ENCODE results near the gene SRSF9. TPM values are rescaled to one million over a fixed set of nuclear protein-coding genes. Genes with fewer than 3 reads are reported as not detected.
A peak's percentile ranks its signal among the peaks of the same experiment; 100 is the strongest.

The SRSF9 gene
- polyA plus RNA-seq, 3 donors: 127 to 218 (median 200) TPM

DNA sequence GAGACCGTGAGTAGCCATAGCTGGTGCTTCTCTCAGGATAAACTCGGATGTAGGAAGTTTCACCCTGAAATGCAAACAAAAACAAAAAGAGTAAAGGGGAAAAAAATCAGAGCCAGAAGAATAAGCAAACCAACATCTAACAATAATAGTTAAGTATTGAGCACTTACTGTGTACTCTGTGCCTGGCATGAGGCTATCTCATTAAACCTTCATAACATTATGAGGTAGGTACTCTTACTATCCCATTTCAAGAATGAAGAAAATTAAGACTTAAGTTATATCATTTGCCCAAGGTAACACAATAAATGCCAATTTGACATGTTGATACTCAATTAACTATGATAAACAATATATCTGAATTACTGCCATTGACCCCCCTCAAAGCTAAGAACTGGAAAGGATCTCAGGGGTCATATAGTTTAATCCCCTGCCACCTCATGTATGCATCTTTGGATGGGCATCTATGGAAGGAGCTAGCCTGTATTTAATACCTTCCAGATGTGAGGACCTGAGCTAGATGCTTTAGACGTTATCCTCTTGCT is 7.4 kb downstream of the SRSF9 start:
- no peaks in the 10 kb centered on the region for H3K27me3 ChIP-seq (ENCODE audit: control insufficient read depth in 2 of 2, insufficient read depth in 2 of 2, low read length in 2 of 2)
- no peak overlapping the region for H3K4me3 Mint-ChIP-seq
- no peak overlapping the region for H3K4me3 ChIP-seq (replicated peaks in 1 of 3; ENCODE audit: low read depth in 2 of 3, low read length in 3 of 3)
- no peaks in the 10 kb centered on the region for H3K27me3 Mint-ChIP-seq (ENCODE audit: low read depth in 3 of 3)
- no peak overlapping the region for H3K9ac ChIP-seq (ENCODE audit: insufficient read depth, low read length, poor library complexity, severe bottlenecking)
- WGBS (ENCODE audit: insufficient coverage): 90% methylated on average over 1 of the region's 3 CpGs
- peaks cover 0 to 4% of the 10 kb centered on the region in 2 donors for H3K4me1 ChIP-seq (ENCODE audit: control insufficient read depth in 1 of 2, insufficient read depth in 2 of 2, low read length in 2 of 2)
- peaks cover 61% of the 10 kb centered on the region for H3K79me2 ChIP-seq (ENCODE audit: insufficient read depth, low read length)
- peaks cover 81 to 100% of the 10 kb centered on the region in 2 donors for H3K36me3 ChIP-seq (replicated peaks in 1 of 2; ENCODE audit: control insufficient read depth in 1 of 2, insufficient read depth in 2 of 2, low read length in 2 of 2)
- no peak for DNase-seq
- no peak overlapping the region for H2AFZ ChIP-seq (ENCODE audit: insufficient read depth, low read depth, low read length, poor library complexity, severe bottlenecking)
- peak overlapping the region in 1 of 7 donors; percentile 35 for H3K27ac Mint-ChIP-seq
- intact Hi-C loops (cut with micrococcal nuclease): no loop called here
- no peak overlapping the region for H3K27ac ChIP-seq (ENCODE audit: low read depth in 1 of 2, low read length in 2 of 2)
- H3K36me3 Mint-ChIP-seq: peaks cover 71 to 98% of the 10 kb centered on the region in 2 donors
- H3K9me3 ChIP-seq (replicated peaks in 1 of 2; ENCODE audit: control insufficient read depth in 1 of 2, insufficient read depth in 1 of 2, low read length in 2 of 2): no peaks in the 10 kb centered on the region
- no peak overlapping the region for H3K4me2 ChIP-seq (replicated peaks; ENCODE audit: extremely low read depth, low read length, poor library complexity, severe bottlenecking)
- TF ChIP-seq, protein P1, sequence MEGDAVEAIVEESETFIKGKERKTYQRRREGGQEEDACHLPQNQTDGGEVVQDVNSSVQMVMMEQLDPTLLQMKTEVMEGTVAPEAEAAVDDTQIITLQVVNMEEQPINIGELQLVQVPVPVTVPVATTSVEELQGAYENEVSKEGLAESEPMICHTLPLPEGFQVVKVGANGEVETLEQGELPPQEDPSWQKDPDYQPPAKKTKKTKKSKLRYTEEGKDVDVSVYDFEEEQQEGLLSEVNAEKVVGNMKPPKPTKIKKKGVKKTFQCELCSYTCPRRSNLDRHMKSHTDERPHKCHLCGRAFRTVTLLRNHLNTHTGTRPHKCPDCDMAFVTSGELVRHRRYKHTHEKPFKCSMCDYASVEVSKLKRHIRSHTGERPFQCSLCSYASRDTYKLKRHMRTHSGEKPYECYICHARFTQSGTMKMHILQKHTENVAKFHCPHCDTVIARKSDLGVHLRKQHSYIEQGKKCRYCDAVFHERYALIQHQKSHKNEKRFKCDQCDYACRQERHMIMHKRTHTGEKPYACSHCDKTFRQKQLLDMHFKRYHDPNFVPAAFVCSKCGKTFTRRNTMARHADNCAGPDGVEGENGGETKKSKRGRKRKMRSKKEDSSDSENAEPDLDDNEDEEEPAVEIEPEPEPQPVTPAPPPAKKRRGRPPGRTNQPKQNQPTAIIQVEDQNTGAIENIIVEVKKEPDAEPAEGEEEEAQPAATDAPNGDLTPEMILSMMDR (IDR thresholded peaks at IDR 0.05): no peak
- H3K4me1 Mint-ChIP-seq: peaks cover 12% of the 10 kb centered on the region
- peaks cover 0 to 2% (median 0%) of the 10 kb centered on the region in 7 donors for H3K9me3 Mint-ChIP-seq
- H4K20me1 ChIP-seq (ENCODE audit: insufficient read depth, low read length): peaks cover 86% of the 10 kb centered on the region

DNA sequence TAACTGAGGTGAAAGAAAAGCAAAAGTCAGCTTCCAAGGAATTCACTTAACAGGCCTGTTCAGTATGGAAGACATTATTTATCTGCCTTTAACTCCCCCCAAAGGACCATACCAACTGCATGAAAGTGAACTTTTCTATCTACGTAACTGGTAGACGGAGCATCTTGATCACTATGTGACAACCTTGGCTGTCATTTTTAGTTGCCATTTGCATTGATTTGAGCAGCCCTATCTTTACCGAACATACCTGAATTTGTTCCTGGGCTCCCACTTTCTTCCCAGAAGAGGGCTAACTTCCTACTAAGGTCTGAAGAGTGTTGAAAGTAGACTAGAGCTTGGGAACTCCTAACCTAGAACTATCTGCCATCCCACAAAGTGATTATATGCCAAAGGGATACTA is 9.4 kb downstream of the SRSF9 start:
- Histone ChIP-seq H3K36me3 (replicated peaks in 1 of 2; ENCODE audit: control insufficient read depth in 1 of 2, insufficient read depth in 2 of 2, low read length in 2 of 2) (peaks cover 82 to 100% of the 10 kb centered on the region in 2 donors), H3K4me1 (ENCODE audit: control insufficient read depth in 1 of 2, insufficient read depth in 2 of 2, low read length in 2 of 2) (no peaks in the 10 kb centered on the region), H3K4me2 (replicated peaks; ENCODE audit: extremely low read depth, low read length, poor library complexity, severe bottlenecking) (no peak overlapping the region), H3K27me3 (ENCODE audit: control insufficient read depth in 2 of 2, insufficient read depth in 2 of 2, low read length in 2 of 2) (no peaks in the 10 kb centered on the region), H3K27ac (ENCODE audit: low read depth in 1 of 2, low read length in 2 of 2) (peak overlapping the region in 1 of 2 donors; percentile 32), H3K4me3 (replicated peaks in 1 of 3; ENCODE audit: low read depth in 2 of 3, low read length in 3 of 3) (no peak overlapping the region), H2AFZ (ENCODE audit: insufficient read depth, low read depth, low read length, poor library complexity, severe bottlenecking) (no peak overlapping the region), H4K20me1 (ENCODE audit: insufficient read depth, low read length) (peaks cover 80% of the 10 kb centered on the region), H3K9ac (ENCODE audit: insufficient read depth, low read length, poor library complexity, severe bottlenecking) (no peak overlapping the region), H3K79me2 (ENCODE audit: insufficient read depth, low read length) (peaks cover 41% of the 10 kb centered on the region), H3K9me3 (replicated peaks in 1 of 2; ENCODE audit: control insufficient read depth in 1 of 2, insufficient read depth in 1 of 2, low read length in 2 of 2) (no peaks in the 10 kb centered on the region)
- Mint-ChIP-seq H3K4me3 (no peak overlapping the region), H3K4me1 (no peaks in the 10 kb centered on the region), H3K36me3 (peaks cover 80 to 98% of the 10 kb centered on the region in 2 donors), H3K27ac (peak overlapping the region in 2 of 7 donors; percentile 12 to 35), H3K9me3 (peaks cover 0 to 1% (median 0%) of the 10 kb centered on the region in 7 donors), H3K27me3 (ENCODE audit: low read depth in 3 of 3) (no peaks in the 10 kb centered on the region)
- WGBS (ENCODE audit: insufficient coverage): 92% methylated on average over 2 of the region's 3 CpGs
- intact Hi-C loops (cut with micrococcal nuclease): no loop called here
- DNase-seq: no peak
- TF ChIP-seq, protein P1 (IDR thresholded peaks at IDR 0.05): no peak

All from CD14-positive monocyte (primary cell).